ENCODE results near the gene CALY.
A peak's percentile ranks its signal among the peaks of the same experiment; 100 is the strongest.
"Not testable (repeated sequence)": the region's sequence is repeated elsewhere in the genome, so short reads cannot be mapped to it uniquely, and the experiment has no call there.

Gene CALY

DNA sequence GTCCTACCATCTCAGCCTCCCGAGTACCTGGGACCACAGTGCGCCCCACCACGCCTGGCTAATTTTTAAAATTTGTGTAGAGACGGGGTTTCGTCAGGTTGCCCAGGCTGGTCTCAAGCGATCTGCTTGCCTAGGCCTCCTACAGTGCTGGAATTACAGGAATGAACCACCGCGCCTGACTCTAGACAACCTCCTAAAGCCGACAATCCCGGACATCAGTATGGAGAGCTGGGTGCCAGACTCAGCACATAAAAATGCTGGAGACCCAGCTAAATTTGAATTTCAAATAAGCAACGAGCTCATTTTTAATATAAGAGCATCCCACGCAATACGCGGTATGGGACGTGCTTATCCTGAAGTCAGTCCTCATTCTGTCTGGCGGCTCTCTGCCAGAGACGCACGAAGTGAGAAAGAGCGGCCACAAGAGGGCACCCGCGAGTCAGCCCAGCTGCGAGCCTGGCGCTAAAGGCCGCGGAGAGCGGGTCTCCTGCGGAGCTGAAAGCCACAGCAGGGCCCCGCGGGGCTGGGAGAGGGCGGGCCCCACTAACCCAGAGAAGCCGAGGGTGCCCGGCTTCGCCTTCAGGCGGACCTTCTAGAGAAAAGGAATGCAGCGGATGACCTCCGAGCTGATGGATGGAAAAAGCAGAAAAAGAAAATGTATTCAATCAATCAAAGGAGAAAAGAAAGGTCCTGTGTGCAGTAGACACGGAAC, 7.0 kb downstream of the CALY start:
- DNase-seq (ENCODE audit: low spot score): peak; percentile 88

DNA sequence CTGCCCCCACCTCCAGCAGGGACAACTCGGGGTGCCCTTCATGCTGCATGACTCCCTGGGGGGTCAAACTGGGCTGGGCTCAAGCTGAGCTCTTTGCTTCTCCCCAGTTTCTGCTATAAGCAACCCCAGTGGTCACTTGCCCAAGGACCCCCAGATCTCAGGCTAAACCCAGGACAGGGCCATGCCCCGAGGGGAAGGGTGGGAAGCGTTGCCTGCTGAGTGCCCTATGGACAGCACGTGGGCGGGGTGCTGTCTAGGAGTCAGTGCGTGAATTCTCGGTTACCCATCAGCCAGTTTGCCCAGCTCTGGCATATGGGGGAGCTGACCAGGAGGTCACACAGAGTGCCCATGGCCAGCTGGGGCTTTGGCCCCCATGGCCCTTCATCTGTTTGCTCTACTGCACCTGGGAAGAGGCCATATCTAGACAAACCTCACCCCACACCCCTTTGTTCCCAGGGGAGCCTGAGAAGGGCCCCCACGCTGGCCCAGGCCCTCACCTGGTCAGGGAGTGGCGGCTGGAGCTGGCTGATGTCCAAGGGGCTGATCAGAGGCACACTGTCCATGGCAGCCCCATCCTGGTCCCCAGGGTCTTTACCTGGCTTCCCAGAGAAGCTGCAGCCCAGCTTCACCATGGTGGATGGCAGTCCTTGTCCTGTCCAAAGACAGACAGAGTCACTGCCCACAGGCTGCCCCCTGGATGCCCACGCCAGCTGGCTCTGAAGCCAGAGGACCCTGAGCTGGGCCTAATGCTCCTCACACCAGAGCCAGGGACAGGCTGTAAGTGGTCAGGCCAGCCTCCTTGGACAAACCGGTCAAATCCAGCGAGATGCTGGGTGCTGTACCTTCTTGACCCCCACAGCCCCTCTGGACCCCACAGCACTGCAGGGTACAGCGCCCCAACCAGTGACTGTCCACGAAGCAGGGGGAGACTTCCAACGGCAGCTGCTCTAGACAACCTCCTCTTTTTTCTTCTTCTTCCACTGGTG, 8.0 kb downstream of the CALY start:
- DNase-seq (ENCODE audit: low spot score): no peak

DNA sequence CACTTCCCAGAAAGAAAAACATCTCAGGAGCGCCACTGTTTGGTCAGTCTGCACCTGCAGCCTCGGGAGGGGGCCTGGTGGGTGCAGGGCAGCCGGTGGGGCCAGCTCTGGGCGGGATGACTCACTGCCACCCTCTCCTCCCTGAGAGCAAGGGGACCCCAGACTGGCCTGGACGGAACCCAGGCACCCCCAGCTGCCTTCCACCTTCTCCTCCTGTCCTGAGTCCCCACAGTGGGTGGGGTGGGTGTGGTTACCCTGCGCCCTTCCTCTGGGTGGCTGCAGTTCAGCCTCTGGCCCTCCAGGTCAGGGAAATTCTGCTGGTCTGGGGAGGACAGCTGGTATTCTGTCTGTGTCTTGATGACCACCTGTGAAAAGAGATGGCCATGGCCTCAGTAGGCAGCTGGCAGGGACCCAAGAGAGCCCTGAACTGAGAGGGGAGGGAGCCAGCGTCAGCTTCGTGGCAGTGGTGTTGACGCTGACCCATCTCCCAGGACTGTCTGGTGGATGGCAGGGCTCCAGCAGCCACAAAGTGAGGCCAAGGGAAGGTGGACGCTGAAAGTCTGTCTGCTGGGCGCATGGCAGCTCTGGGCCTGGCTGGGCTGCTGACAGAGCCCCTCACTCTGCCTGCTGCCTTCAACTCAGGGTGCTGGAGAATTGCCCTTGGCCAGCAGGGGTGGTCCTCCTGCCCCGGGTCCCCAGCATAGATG, 8.9 kb downstream of the CALY start:
- DNase-seq (ENCODE audit: low spot score): no peak

DNA sequence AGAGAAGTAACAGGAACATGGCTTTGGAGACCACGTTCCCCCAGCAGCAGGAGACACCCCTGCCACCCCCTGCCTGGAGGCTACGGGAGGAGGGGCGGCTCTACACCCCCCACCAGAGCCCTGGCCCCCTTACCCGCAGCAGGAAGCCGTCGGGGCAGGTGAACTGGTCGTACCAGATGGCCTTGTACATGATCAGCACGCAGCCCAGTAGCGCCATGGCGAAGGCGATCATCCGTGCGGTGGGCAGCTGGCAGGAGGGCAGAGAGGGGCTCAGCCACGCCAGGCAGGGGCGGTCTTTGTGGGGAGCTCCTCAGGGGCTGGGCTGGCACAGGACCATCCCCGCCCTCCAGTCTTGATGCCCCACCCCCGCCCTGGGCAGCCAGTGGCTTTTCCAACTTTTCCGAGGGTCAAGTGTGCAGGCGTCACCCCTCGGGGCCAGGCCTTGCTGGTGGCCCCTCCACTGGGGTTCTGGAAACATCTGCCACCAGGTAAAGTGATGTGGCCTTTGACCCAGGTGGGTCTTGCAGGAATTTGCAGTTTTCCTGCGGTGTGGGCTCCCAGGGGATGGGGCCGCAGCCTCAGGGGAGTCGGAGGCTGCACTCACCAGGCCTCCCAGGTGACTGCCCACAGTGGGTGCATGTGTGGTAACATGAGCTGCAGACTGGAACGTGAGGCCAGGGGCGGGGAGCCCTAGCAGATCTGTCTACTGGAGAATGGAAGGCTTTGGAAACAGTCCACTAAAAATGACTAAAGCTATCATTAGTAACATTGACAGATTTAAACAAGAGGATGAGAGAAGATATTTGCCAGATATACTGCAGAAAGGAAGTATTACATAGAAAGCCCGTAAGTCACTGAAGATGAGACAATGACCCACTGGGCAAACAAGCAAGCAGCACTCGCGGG, 9.7 kb downstream of the CALY start:
- DNase-seq (ENCODE audit: low spot score): no peak

DNA sequence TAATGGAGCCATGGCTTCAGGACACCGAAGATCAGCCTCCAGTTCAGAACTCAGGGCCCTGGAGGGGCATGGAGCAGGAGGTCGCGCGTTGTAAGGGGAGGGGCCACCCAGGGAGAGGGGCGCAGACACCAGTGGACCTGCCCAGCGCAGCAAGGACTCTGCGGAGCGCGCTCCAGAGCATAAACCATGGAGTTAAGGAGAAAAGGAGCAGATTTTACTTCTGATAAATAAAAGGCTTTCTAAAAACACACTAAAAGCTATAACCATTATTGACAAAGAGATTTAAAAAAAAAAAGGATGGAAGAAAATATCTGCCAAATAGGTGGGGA, 10.5 kb downstream of the CALY start:
- DNase-seq (ENCODE audit: low spot score): no peak

DNA sequence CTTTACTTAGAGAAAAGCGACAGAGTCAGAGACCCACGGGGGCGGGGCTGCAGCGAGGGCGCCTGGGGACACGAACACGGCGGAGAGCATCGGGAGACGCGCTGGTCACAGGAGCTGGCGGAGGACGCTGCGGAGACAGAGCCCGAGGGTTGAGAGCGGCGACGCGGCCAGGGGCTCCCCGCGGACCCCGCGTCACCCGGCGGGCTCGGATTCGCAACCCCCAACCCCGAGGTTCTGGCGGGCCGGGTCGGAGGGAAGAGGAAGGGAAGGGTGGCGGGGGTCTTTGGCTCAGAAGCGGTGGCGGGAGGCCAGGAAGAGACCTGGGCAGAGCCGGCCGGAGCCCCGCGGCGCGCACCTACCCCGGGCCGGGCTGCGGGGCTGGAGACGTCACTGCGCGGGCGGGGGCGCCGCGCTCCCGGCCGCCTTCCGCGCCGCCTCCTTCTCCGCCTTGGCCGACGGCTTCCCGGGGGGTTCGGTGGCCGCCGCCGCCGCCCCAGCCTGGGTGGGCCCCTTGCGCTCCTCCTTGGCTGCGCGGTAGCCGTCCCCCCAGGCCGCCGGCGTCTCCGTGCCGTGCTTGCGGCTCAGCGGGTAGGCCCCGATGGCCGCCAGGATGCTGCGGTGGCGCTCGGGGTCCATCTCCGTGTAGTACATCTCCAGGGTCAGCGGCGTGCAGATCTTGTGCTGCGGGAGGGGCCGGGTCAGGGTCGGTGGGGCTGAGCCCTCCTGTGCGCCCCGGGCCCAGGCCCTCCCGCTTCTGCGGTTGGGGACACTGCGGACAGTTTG, 11.1 kb downstream of the CALY start:
- no peak for DNase-seq (ENCODE audit: low spot score)

DNA sequence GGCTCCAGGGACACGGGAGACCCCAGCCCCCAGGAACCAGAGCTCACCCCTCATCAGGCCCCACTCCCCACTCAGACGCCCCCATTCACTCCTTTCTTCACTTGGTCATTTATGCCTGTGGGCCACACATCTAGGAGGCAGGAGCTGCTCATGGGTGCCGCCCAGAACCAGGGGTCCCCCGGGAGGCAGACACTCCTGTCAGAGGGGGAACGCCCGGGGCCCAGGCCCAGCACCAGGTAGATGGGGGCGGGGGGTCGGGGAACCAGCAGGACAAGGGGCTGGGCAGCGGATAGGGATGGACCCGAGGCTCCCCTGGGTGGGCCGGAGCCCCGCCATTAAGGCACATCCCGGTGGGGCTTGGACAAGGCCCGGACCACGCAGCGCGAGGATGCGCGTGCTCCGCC, 11.8 kb downstream of the CALY start:
- DNase-seq (ENCODE audit: low spot score): no peak

DNA sequence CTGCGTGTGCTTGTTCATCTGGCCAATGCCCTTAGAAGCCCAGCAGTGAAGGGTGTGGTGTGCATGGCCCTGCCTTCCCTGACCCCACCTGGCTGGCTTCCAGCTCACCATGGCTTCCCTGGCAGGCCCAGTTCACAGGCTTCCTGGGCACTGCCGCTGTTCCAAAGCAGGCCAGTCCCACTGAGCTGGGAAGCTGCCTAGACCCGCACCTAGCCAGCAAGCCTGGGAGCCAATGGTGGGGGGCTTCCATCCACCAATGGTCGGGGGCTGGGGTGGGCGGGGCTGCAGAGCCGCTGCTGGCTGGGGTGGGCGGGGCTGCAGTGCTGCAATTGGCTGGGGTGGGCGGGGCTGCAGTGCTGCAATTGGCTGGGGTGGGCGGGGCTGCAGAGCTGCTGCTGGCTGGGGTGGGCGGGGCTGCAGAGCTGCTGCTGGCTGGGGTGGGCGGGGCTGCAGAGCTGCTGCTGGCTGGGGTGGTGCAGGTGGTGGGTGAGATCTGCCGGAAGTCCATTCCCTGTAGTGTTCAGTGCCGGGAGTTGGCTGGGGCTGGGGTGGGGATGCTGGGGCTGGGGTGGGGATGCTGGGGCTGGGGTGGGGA, 12.4 kb downstream of the CALY start:
- DNase-seq (ENCODE audit: low spot score): peak; percentile 59

DNA sequence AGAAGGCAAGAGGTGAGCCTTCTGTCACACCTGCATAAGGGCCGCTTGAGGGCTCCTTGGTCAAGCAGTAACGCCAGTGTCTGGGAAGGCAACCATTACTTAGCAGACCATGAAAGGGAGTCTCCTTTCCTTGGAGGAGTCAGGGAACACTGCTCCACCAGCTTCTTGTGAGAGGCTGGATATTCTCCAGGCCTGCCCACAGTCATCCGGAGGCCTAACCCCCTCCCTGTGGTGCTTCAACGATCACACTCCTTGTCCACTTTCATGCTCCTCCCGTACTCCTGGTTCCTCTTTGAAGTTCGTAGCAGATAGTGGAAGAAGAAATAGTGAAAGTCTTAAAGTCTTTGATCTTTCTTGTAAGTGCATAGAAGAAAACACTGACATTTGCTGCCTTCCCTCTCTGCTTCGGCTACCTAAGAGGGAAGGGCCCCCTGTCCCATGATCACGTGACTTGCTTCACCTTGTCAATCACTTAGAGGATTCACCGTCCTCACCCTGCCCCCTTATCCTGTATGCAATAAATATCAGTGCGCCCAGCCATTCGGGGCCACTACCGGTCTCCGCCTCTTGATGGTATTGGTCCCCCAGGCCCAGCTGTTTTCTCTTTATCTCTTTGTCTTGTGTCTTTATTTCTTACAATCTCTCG, 14.5 kb downstream of the CALY start:
- not testable (repeated sequence) for DNase-seq (ENCODE audit: low spot score)

DNA sequence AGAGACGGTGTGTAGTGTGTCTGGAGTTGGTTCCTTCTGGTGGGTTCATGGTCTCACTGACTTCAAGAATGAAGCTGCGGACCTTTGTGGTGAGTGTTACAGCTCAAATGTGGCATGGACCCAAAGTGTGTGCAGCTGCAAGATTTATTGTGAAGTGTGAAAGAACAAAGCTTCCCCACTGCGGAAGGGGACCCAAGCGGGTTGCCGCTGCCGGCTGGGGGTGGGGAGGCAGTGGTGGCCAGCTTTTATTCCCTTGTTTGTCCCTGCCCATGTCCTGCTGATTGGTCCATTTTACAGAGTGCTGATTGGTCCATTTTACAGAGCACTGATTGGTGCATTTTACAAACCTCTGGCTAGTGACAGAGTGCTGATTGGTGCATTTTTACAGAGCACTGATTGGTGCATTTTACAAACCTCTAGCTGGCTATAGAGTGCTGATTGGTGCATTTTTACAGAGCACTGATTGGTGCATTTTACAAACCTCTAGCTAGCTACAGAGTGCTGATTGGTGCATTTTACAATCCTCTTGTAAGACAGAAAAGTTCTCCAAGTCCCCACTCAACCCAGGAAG, 15.8 kb downstream of the CALY start:
- not testable (repeated sequence) for DNase-seq (ENCODE audit: low spot score)

DNA sequence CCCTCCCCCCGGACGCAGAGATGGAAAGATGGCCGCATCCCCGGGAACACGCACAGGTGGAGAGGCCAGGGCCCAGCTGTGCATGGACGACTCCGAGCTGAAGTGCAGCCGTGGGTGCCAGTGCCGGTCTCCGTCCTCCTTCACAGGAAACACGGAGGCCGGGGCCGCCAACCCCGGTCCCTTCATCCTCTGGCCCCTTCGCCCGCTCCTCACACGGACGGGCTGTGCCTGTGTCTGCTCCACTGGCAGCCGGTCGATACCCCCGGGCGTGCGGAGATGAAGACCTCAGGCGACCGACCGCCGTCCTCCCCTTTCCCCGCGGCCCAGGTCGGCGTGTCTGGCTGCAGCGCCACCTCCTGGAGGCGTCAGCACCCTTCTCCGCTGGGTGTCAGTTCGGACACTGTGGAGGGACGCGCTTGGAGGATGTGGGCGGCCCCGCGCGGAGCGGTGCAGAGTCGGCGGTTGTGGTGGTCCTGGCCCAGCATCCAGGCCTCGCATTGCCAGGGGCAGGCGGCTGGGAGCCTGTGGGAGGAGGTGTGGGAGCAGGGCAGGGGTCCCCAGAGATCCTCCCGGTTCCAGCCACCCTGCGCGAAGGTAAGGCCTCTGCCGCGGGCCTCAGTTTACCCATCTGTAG, 18.1 kb downstream of the CALY start:
- DNase-seq (ENCODE audit: low spot score): peak; percentile 71

DNA sequence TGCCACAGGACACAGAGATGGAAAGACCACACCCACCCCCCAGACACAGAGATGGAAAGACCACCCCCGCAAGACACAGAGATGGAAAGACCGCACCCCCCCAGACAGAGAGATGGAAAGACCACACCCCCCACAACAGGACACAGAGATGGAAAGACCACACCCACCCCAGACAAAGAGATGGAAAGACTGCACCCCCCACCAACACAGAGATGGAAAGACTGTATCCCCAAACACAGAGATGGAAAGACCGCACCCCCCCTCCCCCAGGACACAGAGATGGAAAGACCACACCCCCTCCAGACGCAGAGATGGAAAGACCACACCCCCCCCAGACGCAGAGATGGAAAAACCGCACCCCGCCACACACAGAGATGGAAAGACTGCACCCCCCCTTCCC, 20.0 kb downstream of the CALY start:
- DNase-seq (ENCODE audit: low spot score): no peak

DNA sequence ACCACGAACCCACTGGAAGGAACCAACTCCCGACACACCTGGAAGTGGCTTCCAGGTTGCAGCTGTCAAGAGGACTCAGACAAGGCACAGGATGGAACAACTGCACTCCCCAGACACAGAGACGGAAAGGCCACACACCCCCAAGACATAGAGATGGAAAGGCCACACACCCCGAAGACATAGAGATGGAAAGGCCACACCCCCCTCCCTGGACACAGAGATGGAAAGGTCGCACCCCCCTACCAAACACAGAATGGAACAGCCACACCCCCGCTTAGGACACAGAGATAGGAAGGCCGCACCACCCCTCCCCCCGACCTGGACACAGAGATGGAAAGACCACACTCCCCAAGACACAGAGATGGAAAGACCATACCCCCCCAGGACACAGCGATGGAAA, 20.4 kb downstream of the CALY start:
- no peak for DNase-seq (ENCODE audit: low spot score)

DNA sequence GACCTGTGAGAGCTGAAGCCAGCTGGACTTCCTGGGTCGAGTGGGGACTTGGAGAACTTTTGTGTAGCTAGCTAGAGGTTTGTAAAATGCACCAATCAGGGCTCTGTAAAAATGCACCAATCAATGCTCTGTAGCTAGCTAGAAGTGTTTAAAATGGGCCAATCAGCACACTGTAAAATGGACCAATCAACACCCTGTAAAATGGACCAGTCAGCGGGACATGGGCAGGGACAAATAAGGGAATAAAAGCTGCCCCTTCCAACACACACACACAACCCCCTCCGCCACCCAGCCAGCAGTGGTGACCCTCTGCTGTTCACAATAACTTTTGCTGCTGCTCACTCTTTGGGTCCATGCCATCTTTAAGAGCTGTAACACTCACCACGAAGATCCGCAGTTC, 20.8 kb downstream of the CALY start:
- no peak for DNase-seq (ENCODE audit: low spot score)

DNA sequence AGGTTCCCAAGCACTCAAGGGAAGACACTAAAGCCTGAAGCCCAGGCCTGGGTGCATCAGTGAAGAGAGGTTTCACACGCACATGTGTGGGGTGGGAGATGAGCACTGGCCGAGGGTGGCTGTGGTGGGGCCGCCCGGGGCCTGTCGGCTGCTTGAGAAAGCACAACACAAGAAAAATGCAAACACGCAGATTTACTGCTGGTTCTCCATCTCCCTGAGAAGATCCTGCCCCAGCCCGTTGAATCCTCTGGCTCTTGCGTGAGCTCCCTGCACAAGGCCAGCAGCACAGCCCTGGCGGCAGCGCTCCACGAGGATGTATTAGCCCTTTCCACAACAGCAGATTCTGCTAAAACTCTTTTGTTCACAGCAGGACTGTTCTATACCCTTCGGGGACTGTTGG, 21.8 kb downstream of the CALY start:
- no peak for DNase-seq (ENCODE audit: low spot score)

DNA sequence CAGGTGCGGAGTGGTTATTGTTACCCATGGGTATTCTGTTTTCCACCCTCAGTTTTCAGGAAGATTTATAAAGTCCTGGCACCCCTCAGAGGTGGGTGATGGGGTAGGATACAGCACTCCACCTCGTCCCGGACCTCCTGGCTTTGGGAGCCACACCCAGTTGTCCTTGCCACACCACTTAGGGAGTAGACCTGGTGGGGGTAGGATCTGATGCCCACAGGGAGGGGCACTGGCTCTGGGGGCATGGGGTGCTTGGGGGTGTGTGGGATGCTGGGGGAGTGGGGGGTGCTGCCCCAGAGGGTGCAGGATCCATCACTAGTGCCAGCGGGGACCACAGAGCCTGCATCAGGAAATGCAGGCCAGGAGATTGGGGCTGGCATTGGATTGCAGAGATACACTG, 23.5 kb downstream of the CALY start:
- no peak for DNase-seq (ENCODE audit: low spot score)

DNA sequence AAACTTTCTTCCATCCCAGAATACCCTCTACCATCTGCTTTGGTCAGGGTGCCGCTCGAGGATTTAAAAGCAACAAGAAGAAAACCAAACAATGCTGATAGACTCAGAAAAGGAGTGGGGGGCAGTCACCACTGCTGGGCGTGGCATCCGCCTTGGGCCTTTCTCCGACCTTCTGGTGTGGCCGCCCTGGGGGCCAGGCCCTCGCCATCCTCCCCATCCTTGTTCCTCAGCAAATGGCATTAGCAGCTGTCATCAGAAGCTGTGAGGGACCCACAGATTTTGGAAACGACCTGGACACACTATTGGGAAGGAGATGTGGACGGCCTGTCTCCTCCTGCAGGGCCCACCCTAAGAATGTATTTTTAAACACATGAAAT, 23.9 kb downstream of the CALY start:
- DNase-seq (ENCODE audit: low spot score): no peak

DNA sequence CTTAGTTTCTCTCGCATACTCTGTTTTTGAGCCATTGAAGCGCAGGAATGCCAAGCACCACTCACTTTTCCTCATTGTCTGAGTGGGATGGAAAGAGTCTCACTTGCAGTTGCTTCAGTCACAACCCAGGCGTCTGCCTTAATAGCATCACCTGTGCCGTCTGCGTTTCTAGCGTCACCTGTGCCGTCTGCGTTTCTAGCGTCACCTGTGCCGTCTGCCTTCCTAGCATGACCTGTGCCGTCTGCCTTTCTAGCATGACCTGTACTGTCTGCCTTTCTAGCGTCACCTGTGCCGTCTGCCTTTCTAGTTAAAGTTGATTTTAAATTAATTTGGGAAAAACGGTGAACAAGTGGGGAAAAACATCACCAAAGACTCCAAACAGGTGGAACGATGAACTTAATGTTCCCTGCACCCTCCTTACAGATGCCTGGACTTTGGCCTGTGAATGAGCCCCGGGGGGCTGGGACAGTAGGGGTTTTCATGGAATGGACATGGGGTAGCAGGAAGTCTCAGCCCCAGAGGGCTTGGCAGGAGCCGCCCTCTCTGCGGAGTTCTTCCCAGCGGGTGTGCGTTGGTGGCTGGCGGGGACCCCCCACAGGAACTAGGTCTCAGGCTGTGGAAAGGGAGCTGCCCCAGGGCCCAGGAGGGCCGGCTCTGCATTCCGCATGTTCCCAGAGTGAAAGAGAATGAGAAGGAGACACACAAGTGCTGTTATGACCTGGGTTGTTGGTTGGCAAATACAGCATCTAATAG, 24.5 kb downstream of the CALY start:
- DNase-seq (ENCODE audit: low spot score): no peak

DNA sequence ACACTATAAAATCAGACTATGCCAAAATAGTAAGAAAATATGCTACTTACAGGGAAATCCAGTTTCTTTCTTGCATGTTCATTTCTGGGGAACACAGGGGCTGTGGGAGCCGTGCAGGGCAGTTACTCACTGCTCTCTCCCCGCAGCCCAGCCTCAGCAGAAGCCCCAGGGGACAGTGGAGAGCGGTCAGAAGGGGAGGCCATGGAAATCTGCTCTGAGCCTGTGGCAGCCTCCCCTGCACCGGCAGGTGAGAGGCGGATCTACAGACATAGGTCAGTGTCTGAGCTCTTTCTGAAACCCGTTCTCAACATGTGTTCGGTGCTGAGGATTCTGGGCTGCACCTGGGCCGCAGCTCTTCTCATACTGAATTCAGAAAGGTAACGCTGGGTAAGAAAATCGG, 25.1 kb downstream of the CALY start:
- no peak for DNase-seq (ENCODE audit: low spot score)
